Measurements from ENCODE around the gene OTOA.

- TF ChIP-seq POLR2A (IDR thresholded peaks at IDR 0.05; ENCODE audit: low read length) (no peak), GATA1 (IDR thresholded peaks at IDR 0.05; ENCODE audit: low read depth, low read length) (no peak)
These were observed 19.4 kb downstream of the OTOA start for GRCh38 chr16:21683184-21683583.
